ENCODE results near the gene DBT. TPM values are rescaled to one million over a fixed set of nuclear protein-coding genes. Genes with fewer than 3 reads are reported as not detected.

DBT gene
- total RNA-seq, 1 experiment from 2014 or later = 14.1 TPM

DNA sequence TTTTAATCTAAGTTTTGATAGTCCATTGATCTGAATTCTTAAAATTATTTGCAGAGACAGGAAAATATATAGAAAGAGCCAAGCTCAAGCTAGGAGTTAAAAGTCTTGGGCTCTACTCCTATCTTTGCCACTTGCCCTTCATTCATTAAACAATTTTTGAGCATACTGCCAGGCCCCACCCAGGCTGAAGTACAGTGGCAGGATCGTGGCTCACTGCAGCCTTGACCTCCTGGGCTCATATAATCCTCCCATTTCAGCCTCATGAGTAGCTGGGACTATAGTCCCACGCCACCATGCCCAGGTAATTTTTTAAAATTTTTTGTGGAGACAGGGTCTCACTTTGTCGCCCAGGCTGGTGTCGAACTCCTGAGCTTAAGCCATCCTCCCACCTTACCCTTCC is 108.4 kb downstream of the DBT start:
- Histone ChIP-seq H3K4me1 (no peaks in the 10 kb centered on the region), H3K36me3 (ENCODE audit: control insufficient read depth, insufficient read depth, low read length) (no peaks in the 10 kb centered on the region), H3K27me3 (replicated peaks; ENCODE audit: control insufficient read depth, insufficient read depth, low read length) (no peaks in the 10 kb centered on the region), H3K4me3 (ENCODE audit: low read depth, low read length) (no peak overlapping the region), H3K9me3 (no peaks in the 10 kb centered on the region)
- TF ChIP-seq, protein P1, sequence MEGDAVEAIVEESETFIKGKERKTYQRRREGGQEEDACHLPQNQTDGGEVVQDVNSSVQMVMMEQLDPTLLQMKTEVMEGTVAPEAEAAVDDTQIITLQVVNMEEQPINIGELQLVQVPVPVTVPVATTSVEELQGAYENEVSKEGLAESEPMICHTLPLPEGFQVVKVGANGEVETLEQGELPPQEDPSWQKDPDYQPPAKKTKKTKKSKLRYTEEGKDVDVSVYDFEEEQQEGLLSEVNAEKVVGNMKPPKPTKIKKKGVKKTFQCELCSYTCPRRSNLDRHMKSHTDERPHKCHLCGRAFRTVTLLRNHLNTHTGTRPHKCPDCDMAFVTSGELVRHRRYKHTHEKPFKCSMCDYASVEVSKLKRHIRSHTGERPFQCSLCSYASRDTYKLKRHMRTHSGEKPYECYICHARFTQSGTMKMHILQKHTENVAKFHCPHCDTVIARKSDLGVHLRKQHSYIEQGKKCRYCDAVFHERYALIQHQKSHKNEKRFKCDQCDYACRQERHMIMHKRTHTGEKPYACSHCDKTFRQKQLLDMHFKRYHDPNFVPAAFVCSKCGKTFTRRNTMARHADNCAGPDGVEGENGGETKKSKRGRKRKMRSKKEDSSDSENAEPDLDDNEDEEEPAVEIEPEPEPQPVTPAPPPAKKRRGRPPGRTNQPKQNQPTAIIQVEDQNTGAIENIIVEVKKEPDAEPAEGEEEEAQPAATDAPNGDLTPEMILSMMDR (IDR thresholded peaks at IDR 0.05; ENCODE audit: insufficient read depth in 1 of 2, low read depth in 1 of 2, low read length in 1 of 2, severe bottlenecking in 1 of 2, unreplicated experiment in 1 of 2) = no peak
- intact Hi-C loops (cut with micrococcal nuclease; ENCODE audit: unreplicated experiment) = no loop called here
- Mint-ChIP-seq H3K27me3 (ENCODE audit: insufficient read depth, unreplicated experiment) (no peaks in the 10 kb centered on the region), H3K4me1 (ENCODE audit: low read depth, unreplicated experiment) (peaks cover 13% of the 10 kb centered on the region), H3K4me3 (ENCODE audit: unreplicated experiment) (no peak overlapping the region), H3K9me3 (ENCODE audit: unreplicated experiment) (no peaks in the 10 kb centered on the region), H3K27ac (ENCODE audit: unreplicated experiment) (no peak overlapping the region), H3K36me3 (ENCODE audit: insufficient read depth, unreplicated experiment) (peaks cover 46% of the 10 kb centered on the region)
- no TSS peak for BruUV-seq (replicated peaks)
- POLR2A ChIA-PET = no interaction called here
- no peak for DNase-seq
- CTCF ChIA-PET = no interaction called here

DNA sequence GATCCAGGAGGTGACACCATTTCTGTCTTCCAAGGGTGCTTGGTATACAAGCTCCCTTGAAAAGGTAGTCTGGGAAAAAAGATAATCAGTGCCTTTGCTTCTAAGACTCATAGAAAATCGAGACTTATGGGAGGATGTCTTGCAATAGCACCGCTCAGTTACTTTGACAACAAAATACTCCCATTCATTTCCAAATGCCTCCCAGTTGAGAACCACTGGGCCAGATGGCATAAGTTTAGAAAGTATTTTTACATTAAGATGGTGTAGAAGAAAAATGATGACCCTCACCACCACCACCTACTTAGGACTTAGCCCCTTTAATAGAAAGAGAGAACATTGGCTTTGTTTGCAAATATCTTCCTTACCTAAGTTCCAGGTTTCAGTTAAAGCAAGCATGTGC is 112.0 kb downstream of the DBT start:
- Histone ChIP-seq H3K4me1 (no peaks in the 10 kb centered on the region), H3K9me3 (no peaks in the 10 kb centered on the region), H3K27me3 (replicated peaks; ENCODE audit: control insufficient read depth, insufficient read depth, low read length) (no peaks in the 10 kb centered on the region), H3K4me3 (ENCODE audit: low read depth, low read length) (no peak overlapping the region), H3K36me3 (ENCODE audit: control insufficient read depth, insufficient read depth, low read length) (no peaks in the 10 kb centered on the region)
- TF ChIP-seq, protein P1 (IDR thresholded peaks at IDR 0.05; ENCODE audit: insufficient read depth in 1 of 2, low read depth in 1 of 2, low read length in 1 of 2, severe bottlenecking in 1 of 2, unreplicated experiment in 1 of 2) = no peak
- H3K9me3 Mint-ChIP-seq (ENCODE audit: unreplicated experiment) = no peaks in the 10 kb centered on the region
- peaks cover 4% of the 10 kb centered on the region for H3K4me1 Mint-ChIP-seq (ENCODE audit: low read depth, unreplicated experiment)
- no TSS peak for BruUV-seq (replicated peaks)
- no peak overlapping the region for H3K27ac Mint-ChIP-seq (ENCODE audit: unreplicated experiment)
- DNase-seq = no peak
- H3K4me3 Mint-ChIP-seq (ENCODE audit: unreplicated experiment) = no peak overlapping the region
- intact Hi-C loops (cut with micrococcal nuclease; ENCODE audit: unreplicated experiment) = loop anchor here (10.0 kb wide), 2 partner anchors 317 to 333 kb away; no protein-coding TSS in a partner anchor
- H3K36me3 Mint-ChIP-seq (ENCODE audit: insufficient read depth, unreplicated experiment) = peaks cover 33% of the 10 kb centered on the region
- no peaks in the 10 kb centered on the region for H3K27me3 Mint-ChIP-seq (ENCODE audit: insufficient read depth, unreplicated experiment)
- ChIA-PET POLR2A (no interaction called here), CTCF (no interaction called here)

Small RNA genes within 50 kb of the gene (microRNA-seq; reads per million reads assigned to microRNA genes)
- not detected for gene MIR553

Other genes with a start within 250 kb of the DBT start
- gene SASS6, start 116.9 kb downstream of the DBT start, total RNA-seq (2022) = 9.5 and 10.1 TPM in 2 replicates
- gene TRMT13, start 116.7 kb downstream of the DBT start, total RNA-seq (2022) = 12.6 and 14.5 TPM in 2 replicates
- gene LRRC39, start 71.6 kb downstream of the DBT start, total RNA-seq (2022) = 0.23 TPM in 1 of 2 replicates, not detected in the other
- 27.4 and 31.4 TPM in 2 replicates for gene RTCA, start 16.4 kb upstream of the DBT start, total RNA-seq (2022)
- 7.3 and 7.4 TPM in 2 replicates for gene CDC14A, start 102.7 kb upstream of the DBT start, total RNA-seq (2022)

Data from Caco-2 (cell line).